NT2/D1 (cell line): ENCODE measurements around the gene NPVF.

Experiments used
- DNase-seq: peaks from one replicate; pipeline ENCODE4 v3.0.0-alpha.2; 2011; ENCODE audit warnings: low read depth, low spot score
- H3K27me3 ChIP-seq: 2 replicates; pipeline ENCODE4 v1.6.0; 2011; ENCODE audit warnings: mild to moderate bottlenecking; ENCODE audit not compliant: insufficient read length, insufficient read depth
- H3K36me3 ChIP-seq: 2 replicates; pipeline ENCODE4 v1.6.1; 2011; ENCODE audit warnings: mild to moderate bottlenecking, low read length, mixed read lengths; ENCODE audit not compliant: insufficient read depth, insufficient read length
- H3K4me1 ChIP-seq: 2 replicates; pipeline ENCODE4 v1.5.1; 2011; ENCODE audit not compliant: insufficient read depth, insufficient read length
- H3K4me3 ChIP-seq: 2 replicates; pipeline ENCODE4 v1.5.1; 2011; ENCODE audit warnings: low read depth; ENCODE audit not compliant: insufficient read length
- H3K9ac ChIP-seq: 2 replicates; pipeline ENCODE4 v1.6.0; 2011; ENCODE audit warnings: low read depth; ENCODE audit not compliant: insufficient read length
- H3K9me3 ChIP-seq: 2 replicates; pipeline ENCODE4 v1.5.1; 2011; ENCODE audit warnings: mild to moderate bottlenecking, low read length; ENCODE audit not compliant: insufficient read depth
- SUZ12 ChIP-seq: IDR thresholded peaks from 2 replicates; pipeline ENCODE4 v1.6.1; 2011; ENCODE audit not compliant: insufficient read length, insufficient read depth; ENCODE audit errors: extremely low read depth
- YY1 ChIP-seq: IDR thresholded peaks from 2 replicates; pipeline ENCODE4 v1.6.1; 2011; ENCODE audit not compliant: insufficient read length, insufficient read depth
- ZNF274 ChIP-seq: IDR thresholded peaks from 2 replicates; pipeline ENCODE4 v1.6.1; 2011; ENCODE audit warnings: mild to moderate bottlenecking, low read depth, low read length

Gene NPVF

GRCh38 chr7:25208525-25209221 lies 19.6 kb downstream of the NPVF start:
- no peak for DNase-seq
- Histone ChIP-seq H3K4me1 (no peaks in the 10 kb centered on the region), H3K9me3 (no peaks in the 10 kb centered on the region), H3K9ac (no peak overlapping the region), H3K36me3 (no peaks in the 10 kb centered on the region), H3K4me3 (no peak overlapping the region), H3K27me3 (no peaks in the 10 kb centered on the region)
- TF ChIP-seq YY1 (no peak), SUZ12 (no peak), ZNF274 (no peak)

DNA sequence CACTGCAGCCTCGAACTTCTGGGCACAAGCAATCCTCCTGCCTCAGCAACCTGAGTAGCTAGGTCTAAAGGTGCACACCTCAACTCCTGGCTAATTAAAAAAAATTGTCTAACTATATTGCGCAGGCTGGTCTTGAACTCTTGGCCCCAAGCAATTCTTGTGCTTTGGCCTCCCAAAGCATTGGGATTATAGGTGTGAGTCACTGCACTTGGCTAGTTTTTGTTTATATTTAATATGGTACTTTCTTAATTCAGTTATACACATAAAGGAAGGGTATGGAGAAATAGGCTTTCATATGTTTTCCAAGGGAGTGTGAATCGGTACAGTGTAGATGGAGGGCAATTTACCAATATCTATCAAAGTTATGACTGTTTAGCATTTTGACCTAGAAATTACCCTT lies 20.4 kb downstream of the NPVF start:
- no peak for TF ChIP-seq ZNF274
- no peak for TF ChIP-seq SUZ12
- TF ChIP-seq YY1 = no peak

DNA sequence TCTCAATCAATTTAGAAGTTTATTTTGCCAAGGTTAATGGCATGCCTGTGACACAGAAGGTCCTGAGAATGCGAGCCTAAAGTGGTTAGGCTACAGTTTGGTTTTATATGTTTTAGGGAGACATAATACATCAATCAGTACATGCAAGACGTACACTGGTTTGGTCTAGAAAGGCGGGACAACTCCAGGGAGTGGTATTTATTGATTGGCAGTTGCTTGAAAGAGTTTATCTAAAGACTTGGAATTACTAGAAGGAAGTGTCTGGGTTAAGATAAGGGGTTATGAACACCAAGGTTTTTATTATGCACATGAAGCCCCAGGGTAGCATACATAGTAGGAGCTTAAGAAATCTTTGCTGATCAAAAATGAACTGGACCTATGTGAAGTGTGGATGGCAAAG lies 21.5 kb downstream of the NPVF start:
- no peaks in the 10 kb centered on the region for H3K36me3 ChIP-seq
- no peak overlapping the region for H3K4me3 ChIP-seq
- H3K9me3 ChIP-seq = no peaks in the 10 kb centered on the region
- DNase-seq = no peak
- no peak overlapping the region for H3K9ac ChIP-seq
- H3K4me1 ChIP-seq = no peaks in the 10 kb centered on the region
- TF ChIP-seq SUZ12 (no peak), ZNF274 (no peak), YY1 (no peak)
- no peaks in the 10 kb centered on the region for H3K27me3 ChIP-seq

More for the DNA sequence above, 20.4 kb downstream of the NPVF start:
- Histone ChIP-seq H3K27me3 (no peaks in the 10 kb centered on the region), H3K36me3 (no peaks in the 10 kb centered on the region), H3K9ac (no peak overlapping the region), H3K9me3 (no peaks in the 10 kb centered on the region), H3K4me3 (no peak overlapping the region), H3K4me1 (no peaks in the 10 kb centered on the region)
- no peak for DNase-seq

DNA sequence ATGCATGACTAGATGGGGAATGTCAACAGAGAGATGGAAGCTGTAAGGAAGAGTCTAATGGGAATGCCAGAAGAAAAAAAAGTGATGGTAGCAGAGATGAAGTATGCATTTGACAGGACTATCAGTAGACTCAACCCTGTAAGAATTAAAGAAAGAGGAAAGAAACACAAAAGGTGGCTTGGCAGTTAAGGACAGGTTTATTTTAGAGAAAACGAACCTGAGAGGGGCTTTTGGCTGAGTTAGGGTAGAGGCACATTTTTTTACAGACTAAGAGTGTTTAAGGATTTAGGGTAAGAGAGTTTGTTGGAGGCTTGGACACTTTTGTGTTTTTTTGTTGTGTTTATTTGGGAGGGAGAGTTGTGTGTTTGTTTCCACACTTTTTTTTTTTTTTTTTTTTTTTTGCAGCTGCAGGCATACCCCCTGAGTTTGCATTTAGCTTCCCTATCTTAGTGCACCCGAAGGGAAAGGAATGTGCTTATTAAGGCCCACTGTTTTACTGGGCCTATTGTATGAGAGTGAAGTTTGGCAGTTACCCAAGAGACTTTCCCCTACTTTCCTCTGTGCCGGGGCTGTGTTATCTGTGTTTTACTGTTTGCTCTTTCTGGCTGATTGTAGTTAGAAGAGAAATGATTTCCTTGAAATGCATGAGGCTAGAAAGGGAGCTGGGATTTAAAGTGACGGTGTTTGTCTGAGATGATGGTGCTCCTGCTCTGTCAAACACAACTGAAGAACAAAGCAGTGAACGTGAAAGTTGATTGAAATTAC lies 32.0 kb downstream of the NPVF start:
- Histone ChIP-seq H3K27me3 (no peaks in the 10 kb centered on the region), H3K4me1 (no peaks in the 10 kb centered on the region)

DNA sequence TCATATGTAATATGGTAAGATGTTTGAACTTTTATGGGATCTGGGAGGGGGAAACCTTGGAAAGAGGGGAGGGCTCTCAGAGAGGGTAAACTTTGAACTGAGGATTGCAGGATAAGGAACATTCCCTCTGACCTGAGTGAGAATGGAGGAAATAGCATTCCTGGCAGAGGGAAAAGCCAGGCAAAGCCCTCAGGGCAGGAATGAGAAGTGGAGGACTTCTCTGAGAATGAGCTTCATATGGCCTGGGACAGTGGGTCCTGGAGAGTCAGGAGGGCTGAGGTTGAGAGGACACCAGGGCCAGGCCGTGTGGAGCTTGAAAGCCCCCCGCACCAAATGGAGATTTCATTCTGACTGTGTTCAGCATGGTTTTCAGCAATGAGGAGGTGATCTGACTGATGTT lies 34.2 kb downstream of the NPVF start:
- Histone ChIP-seq H3K9ac (no peak overlapping the region), H3K4me1 (no peaks in the 10 kb centered on the region), H3K4me3 (no peak overlapping the region), H3K27me3 (no peaks in the 10 kb centered on the region), H3K9me3 (peaks cover 39% of the 10 kb centered on the region), H3K36me3 (no peaks in the 10 kb centered on the region)
- DNase-seq = no peak
- TF ChIP-seq YY1 = no peak
- TF ChIP-seq SUZ12 = no peak
- no peak for TF ChIP-seq ZNF274

More for the DNA sequence above, 32.0 kb downstream of the NPVF start:
- no peak for DNase-seq
- H3K9ac ChIP-seq = no peak overlapping the region
- H3K36me3 ChIP-seq = no peaks in the 10 kb centered on the region
- TF ChIP-seq ZNF274 (no peak), SUZ12 (no peak), YY1 (no peak)
- no peak overlapping the region for H3K4me3 ChIP-seq
- peaks cover 39% of the 10 kb centered on the region for H3K9me3 ChIP-seq

DNA sequence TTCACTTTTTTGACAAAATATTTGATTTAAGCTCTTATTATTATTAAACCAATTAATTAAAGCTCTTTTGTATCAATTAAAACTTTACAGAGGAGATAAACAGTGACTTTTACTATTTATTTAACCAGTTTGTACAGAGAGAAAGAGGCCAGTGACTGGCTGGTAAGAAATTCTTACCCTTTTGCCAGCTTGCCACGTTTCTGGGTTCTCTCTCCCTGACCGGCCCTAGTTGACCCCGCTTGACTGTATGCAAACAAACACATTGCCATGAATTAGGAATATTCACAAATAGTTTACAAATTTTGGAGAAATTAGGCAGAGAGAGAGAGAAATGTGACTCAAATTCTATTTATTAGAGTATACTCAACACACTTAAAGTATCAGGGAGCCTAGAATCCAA lies 36.2 kb downstream of the NPVF start:
- no peaks in the 10 kb centered on the region for H3K36me3 ChIP-seq
- no peaks in the 10 kb centered on the region for H3K4me1 ChIP-seq
- H3K9ac ChIP-seq = no peak overlapping the region
- H3K9me3 ChIP-seq = peaks cover 39% of the 10 kb centered on the region
- no peak for DNase-seq
- no peak for TF ChIP-seq ZNF274
- TF ChIP-seq YY1 = no peak
- no peak for TF ChIP-seq SUZ12
- no peaks in the 10 kb centered on the region for H3K27me3 ChIP-seq
- no peak overlapping the region for H3K4me3 ChIP-seq

DNA sequence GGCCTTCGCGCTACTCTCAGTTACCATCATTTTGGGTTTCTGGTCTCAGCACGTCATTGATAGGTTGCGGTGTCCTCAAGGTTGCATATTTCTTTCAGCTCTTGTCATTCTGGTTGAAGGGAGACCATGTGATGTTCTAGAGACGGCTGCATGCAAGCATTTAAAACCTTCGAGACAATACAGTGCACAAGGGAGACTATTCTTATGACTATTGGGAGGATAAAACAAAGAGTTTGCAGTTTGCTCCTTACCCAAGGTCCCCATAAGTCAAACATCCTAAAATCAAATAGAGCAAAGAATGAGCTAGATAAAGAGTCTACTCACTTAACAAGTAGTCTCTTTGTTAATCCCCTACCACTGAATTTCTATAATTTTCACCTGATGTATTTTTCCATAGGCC lies 39.1 kb downstream of the NPVF start:
- Histone ChIP-seq H3K27me3 (no peaks in the 10 kb centered on the region), H3K9ac (no peak overlapping the region), H3K36me3 (no peaks in the 10 kb centered on the region), H3K9me3 (peaks cover 15% of the 10 kb centered on the region), H3K4me3 (no peak overlapping the region), H3K4me1 (no peaks in the 10 kb centered on the region)
- DNase-seq = no peak
- no peak for TF ChIP-seq YY1
- TF ChIP-seq ZNF274 = no peak
- no peak for TF ChIP-seq SUZ12
